OCI-LY7 (cell line): Measurements from ENCODE around the gene GSG1L. TPM values are rescaled to one million over a fixed set of nuclear protein-coding genes. Genes with fewer than 3 reads are reported as not detected.

Experiments used
- BruUV-seq: library from RNA; stranded (reverse); fragments of 400-500 nt; replicated peaks from 2 replicates; lab custom pipeline; 2021; lab: Mats Ljungman, UMichigan
- CTCF ChIA-PET: fragments of 300-600 bp; sonication (Branson Sonifier 250); formaldehyde crosslinking; loops from one replicate; lab custom pipeline; 2022; ENCODE audit warnings: antibody characterized with exemption; ENCODE audit not compliant: unreplicated experiment; lab: Charles Lee
- POLR2A ChIA-PET: fragments of 300-600 bp; sonication (Branson Sonifier 250); formaldehyde crosslinking; loops from one replicate; lab custom pipeline; 2022; ENCODE audit warnings: antibody characterized with exemption; lab: Charles Lee
- DNase-seq: peaks from one replicate; pipeline ENCODE4 v3.0.0-alpha.2; 2015; ENCODE audit warnings: low spot score
- H2AFZ ChIP-seq: fragments of 200-600 bp; sonication (generic), shearing (Covaris generic); 2 replicates; pipeline ENCODE4 v1.6.1; 2014; ENCODE audit warnings: mild to moderate bottlenecking, antibody characterized with exemption, low read length, moderate library complexity
- H3K27ac ChIP-seq: fragments of 200-600 bp; sonication (generic); 2 replicates; pipeline ENCODE4 v1.5.1; 2014; ENCODE audit warnings: mixed run types, low read depth, mild to moderate bottlenecking, moderate library complexity, low read length, inconsistent platforms; ENCODE audit not compliant: poor library complexity, severe bottlenecking
- H3K36me3 ChIP-seq: fragments of 200-600 bp; sonication (generic); 2 replicates; pipeline ENCODE4 v1.6.1; 2014; ENCODE audit warnings: mild to moderate bottlenecking, antibody characterized with exemption, low read length, moderate library complexity, mixed read lengths; ENCODE audit not compliant: insufficient read depth
- H3K4me1 ChIP-seq: fragments of 200-600 bp; sonication (generic); 2 replicates; pipeline ENCODE4 v1.5.1; 2014; ENCODE audit warnings: mild to moderate bottlenecking, low read length; ENCODE audit not compliant: insufficient read depth, poor library complexity, severe bottlenecking
- H3K4me2 ChIP-seq: fragments of 200-600 bp; sonication (generic); 2 replicates; pipeline ENCODE4 v1.6.1; 2014; ENCODE audit warnings: mild to moderate bottlenecking, low read length
- H3K4me3 ChIP-seq: fragments of 200-600 bp; sonication (generic); 2 replicates; pipeline ENCODE4 v1.5.1; 2014; ENCODE audit warnings: mild to moderate bottlenecking, low read depth, low read length; ENCODE audit not compliant: poor library complexity, severe bottlenecking
- H3K79me2 ChIP-seq: fragments of 200-600 bp; sonication (generic); 2 replicates; pipeline ENCODE4 v1.6.1; 2016; ENCODE audit warnings: low read depth, mild to moderate bottlenecking, low read length, moderate library complexity, mixed read lengths; ENCODE audit not compliant: insufficient read depth
- H3K9me2 ChIP-seq: fragments of 200-600 bp; sonication (generic); 2 replicates; pipeline ENCODE4 v1.6.1; 2016; ENCODE audit warnings: mild to moderate bottlenecking, low read length, mixed read lengths; ENCODE audit not compliant: insufficient read depth
- H3K9me3 ChIP-seq: fragments of 200-600 bp; sonication (generic); 2 replicates; pipeline ENCODE4 v1.6.1; 2014; ENCODE audit warnings: mild to moderate bottlenecking, mixed run types, low read length, mixed read lengths
- H4K20me1 ChIP-seq: fragments of 200-600 bp; sonication (generic); 2 replicates; pipeline ENCODE4 v1.6.1; 2014; ENCODE audit warnings: mild to moderate bottlenecking, antibody characterized with exemption, low read length, moderate library complexity, mixed read lengths; ENCODE audit not compliant: insufficient read depth
- EZH2phosphoT487 ChIP-seq: fragments of 200-600 bp; sonication (generic); IDR thresholded peaks from 2 replicates; pipeline ENCODE4 v1.6.1; 2018; ENCODE audit warnings: low read depth, borderline replicate concordance, mild to moderate bottlenecking, mixed run types, antibody characterized with exemption, low read length, moderate library complexity, mixed read lengths
- intact Hi-C: fragments of 100-400 bp; cut with micrococcal nuclease; formaldehyde crosslinking; loops from one replicate; pipeline ENCODE4 v1.10.0; 2022; ENCODE audit not compliant: unreplicated experiment
- total RNA-seq, 2 experiments: library from RNA; depleted of rRNA in 1 of 2; stranded (reverse); fragments of >200 nt in 1 of 2; shearing (Covaris generic) in 1 of 2; gene quantifications; 2 replicates each; pipeline ENCODE4 v1.2.3, GENCODE V29; 2014 to 2022
- TF ChIP-seq, protein P1 (sequence below): fragments of 200-600 bp; sonication (generic); conservative IDR thresholded peaks from 2 replicates; pipeline ENCODE4 v1.5.1; 2014; ENCODE audit warnings: mild to moderate bottlenecking, antibody characterized with exemption, low read length, moderate library complexity, mixed read lengths

Gene GSG1L
- total RNA-seq, 2 experiments from 2014 or later: not detected

DNA sequence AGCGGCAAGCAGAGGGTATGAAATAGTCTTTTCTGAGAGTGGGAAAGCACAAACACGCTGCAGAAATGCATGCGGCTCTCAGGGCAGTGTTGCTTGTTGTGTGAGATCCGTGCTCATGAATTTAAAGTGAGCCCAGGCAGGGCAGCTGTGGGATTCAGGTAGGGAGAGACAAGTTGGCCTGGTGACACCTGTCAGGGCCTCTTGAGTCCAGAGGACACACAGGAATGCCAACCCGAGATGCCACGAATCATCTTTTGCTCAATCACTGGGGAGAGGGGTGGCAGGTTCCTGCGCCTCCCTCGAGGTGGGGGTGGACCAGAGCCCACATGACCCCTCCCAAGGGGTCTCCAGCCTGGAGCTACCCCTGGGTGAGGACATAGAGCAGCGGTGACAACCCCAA is 211.9 kb downstream of the GSG1L start:
- no peak overlapping the region for H3K4me3 ChIP-seq
- BruUV-seq: no TSS peak

DNA sequence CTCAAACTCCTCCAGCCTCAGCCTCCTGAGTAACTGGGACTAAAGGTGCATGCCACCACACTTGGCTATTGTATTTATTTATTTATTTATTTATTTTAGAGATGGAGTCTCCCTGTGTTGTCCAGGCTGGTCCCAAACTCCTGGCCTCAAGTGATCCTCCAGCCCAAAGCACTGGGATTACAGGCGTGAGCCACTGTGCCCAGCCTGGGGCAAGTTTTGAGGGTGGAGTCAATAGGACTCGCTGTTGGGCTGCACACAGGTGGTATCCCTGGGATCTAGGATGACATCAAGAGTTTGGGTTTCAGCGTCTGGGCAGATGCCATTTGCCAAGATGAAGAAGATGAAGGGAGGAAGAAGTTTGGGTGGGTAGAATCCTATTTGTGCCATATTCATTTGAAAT is 213.9 kb downstream of the GSG1L start:
- no peaks in the 10 kb centered on the region for H3K79me2 ChIP-seq
- no peaks in the 10 kb centered on the region for H3K4me1 ChIP-seq
- H3K9me3 ChIP-seq: no peaks in the 10 kb centered on the region
- H3K4me3 ChIP-seq: no peak overlapping the region
- H3K4me2 ChIP-seq: no peak overlapping the region
- CTCF ChIA-PET: no interaction called here
- H3K9me2 ChIP-seq: no peaks in the 10 kb centered on the region
- TF ChIP-seq, protein P1, sequence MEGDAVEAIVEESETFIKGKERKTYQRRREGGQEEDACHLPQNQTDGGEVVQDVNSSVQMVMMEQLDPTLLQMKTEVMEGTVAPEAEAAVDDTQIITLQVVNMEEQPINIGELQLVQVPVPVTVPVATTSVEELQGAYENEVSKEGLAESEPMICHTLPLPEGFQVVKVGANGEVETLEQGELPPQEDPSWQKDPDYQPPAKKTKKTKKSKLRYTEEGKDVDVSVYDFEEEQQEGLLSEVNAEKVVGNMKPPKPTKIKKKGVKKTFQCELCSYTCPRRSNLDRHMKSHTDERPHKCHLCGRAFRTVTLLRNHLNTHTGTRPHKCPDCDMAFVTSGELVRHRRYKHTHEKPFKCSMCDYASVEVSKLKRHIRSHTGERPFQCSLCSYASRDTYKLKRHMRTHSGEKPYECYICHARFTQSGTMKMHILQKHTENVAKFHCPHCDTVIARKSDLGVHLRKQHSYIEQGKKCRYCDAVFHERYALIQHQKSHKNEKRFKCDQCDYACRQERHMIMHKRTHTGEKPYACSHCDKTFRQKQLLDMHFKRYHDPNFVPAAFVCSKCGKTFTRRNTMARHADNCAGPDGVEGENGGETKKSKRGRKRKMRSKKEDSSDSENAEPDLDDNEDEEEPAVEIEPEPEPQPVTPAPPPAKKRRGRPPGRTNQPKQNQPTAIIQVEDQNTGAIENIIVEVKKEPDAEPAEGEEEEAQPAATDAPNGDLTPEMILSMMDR: no peak
- TF ChIP-seq EZH2phosphoT487: no peak
- H3K36me3 ChIP-seq: no peaks in the 10 kb centered on the region
- POLR2A ChIA-PET: no interaction called here
- H4K20me1 ChIP-seq: no peaks in the 10 kb centered on the region
- DNase-seq: no peak
- H3K27ac ChIP-seq: no peak overlapping the region
- BruUV-seq: no TSS peak
- intact Hi-C loops: no loop called here
- no peak overlapping the region for H2AFZ ChIP-seq

More for the DNA sequence above, 211.9 kb downstream of the GSG1L start:
- H3K9me2 ChIP-seq: no peaks in the 10 kb centered on the region
- CTCF ChIA-PET: no interaction called here
- H4K20me1 ChIP-seq: no peaks in the 10 kb centered on the region
- H3K4me1 ChIP-seq: no peaks in the 10 kb centered on the region
- H3K4me2 ChIP-seq: no peak overlapping the region
- H3K79me2 ChIP-seq: no peaks in the 10 kb centered on the region
- no peak for TF ChIP-seq EZH2phosphoT487
- TF ChIP-seq, protein P1: no peak
- H3K36me3 ChIP-seq: no peaks in the 10 kb centered on the region
- intact Hi-C loops: no loop called here
- no peak overlapping the region for H2AFZ ChIP-seq
- no peak for DNase-seq
- POLR2A ChIA-PET: no interaction called here
- H3K9me3 ChIP-seq: no peaks in the 10 kb centered on the region
- H3K27ac ChIP-seq: no peak overlapping the region

DNA sequence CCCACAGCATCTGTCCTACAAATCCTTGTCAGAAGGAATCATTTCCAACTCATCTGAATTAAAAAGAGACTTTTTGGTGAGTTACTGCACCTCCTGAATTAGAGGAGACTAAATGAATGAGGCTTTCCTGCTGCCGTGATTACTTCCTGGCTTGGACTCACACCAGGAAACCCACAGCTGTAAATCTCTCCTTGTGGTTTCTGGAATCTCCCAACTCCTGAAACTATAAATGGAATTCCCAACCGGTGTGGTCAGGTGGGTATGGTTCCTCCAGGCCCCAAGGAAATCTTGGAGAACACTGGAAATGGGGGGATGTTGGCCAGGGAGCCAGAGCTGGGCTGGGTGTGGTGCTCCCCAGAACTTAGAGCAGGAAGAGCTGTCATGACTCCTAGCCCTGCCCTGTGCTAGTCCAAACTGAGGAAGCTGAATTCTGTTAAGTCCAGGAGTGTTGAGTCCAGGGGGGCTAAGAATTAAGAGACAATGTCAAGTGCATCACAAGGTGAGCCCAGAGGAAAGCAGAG is 216.4 kb downstream of the GSG1L start:
- no TSS peak for BruUV-seq
- H3K4me2 ChIP-seq: no peak overlapping the region
- H3K36me3 ChIP-seq: no peaks in the 10 kb centered on the region
- no peaks in the 10 kb centered on the region for H3K4me1 ChIP-seq
- intact Hi-C loops: no loop called here
- ChIA-PET POLR2A (no interaction called here), CTCF (interaction anchor here (0.5 kb wide), 1 partner anchor 102 kb away, joined by 3 read pairs; no protein-coding TSS in a partner anchor)
- H3K9me2 ChIP-seq: no peaks in the 10 kb centered on the region
- H3K27ac ChIP-seq: no peak overlapping the region
- no peaks in the 10 kb centered on the region for H3K79me2 ChIP-seq
- no peaks in the 10 kb centered on the region for H4K20me1 ChIP-seq
- no peak overlapping the region for H3K4me3 ChIP-seq
- no peak for TF ChIP-seq EZH2phosphoT487
- TF ChIP-seq, protein P1: no peak
- H2AFZ ChIP-seq: no peak overlapping the region
- no peak for DNase-seq
- H3K9me3 ChIP-seq: no peaks in the 10 kb centered on the region
